ENCODE measurements around the gene CNN2. TPM values are rescaled to one million over a fixed set of nuclear protein-coding genes. Genes with fewer than 3 reads are reported as not detected.

Gene CNN2
- total and polyA plus RNA-seq, 9 of the 15 experiments (the other 6 are each of a cell fraction or from before 2014, with no cell fraction given), result 12.1 to 174 (median 52.7) TPM

- TF ChIP-seq, protein P1, sequence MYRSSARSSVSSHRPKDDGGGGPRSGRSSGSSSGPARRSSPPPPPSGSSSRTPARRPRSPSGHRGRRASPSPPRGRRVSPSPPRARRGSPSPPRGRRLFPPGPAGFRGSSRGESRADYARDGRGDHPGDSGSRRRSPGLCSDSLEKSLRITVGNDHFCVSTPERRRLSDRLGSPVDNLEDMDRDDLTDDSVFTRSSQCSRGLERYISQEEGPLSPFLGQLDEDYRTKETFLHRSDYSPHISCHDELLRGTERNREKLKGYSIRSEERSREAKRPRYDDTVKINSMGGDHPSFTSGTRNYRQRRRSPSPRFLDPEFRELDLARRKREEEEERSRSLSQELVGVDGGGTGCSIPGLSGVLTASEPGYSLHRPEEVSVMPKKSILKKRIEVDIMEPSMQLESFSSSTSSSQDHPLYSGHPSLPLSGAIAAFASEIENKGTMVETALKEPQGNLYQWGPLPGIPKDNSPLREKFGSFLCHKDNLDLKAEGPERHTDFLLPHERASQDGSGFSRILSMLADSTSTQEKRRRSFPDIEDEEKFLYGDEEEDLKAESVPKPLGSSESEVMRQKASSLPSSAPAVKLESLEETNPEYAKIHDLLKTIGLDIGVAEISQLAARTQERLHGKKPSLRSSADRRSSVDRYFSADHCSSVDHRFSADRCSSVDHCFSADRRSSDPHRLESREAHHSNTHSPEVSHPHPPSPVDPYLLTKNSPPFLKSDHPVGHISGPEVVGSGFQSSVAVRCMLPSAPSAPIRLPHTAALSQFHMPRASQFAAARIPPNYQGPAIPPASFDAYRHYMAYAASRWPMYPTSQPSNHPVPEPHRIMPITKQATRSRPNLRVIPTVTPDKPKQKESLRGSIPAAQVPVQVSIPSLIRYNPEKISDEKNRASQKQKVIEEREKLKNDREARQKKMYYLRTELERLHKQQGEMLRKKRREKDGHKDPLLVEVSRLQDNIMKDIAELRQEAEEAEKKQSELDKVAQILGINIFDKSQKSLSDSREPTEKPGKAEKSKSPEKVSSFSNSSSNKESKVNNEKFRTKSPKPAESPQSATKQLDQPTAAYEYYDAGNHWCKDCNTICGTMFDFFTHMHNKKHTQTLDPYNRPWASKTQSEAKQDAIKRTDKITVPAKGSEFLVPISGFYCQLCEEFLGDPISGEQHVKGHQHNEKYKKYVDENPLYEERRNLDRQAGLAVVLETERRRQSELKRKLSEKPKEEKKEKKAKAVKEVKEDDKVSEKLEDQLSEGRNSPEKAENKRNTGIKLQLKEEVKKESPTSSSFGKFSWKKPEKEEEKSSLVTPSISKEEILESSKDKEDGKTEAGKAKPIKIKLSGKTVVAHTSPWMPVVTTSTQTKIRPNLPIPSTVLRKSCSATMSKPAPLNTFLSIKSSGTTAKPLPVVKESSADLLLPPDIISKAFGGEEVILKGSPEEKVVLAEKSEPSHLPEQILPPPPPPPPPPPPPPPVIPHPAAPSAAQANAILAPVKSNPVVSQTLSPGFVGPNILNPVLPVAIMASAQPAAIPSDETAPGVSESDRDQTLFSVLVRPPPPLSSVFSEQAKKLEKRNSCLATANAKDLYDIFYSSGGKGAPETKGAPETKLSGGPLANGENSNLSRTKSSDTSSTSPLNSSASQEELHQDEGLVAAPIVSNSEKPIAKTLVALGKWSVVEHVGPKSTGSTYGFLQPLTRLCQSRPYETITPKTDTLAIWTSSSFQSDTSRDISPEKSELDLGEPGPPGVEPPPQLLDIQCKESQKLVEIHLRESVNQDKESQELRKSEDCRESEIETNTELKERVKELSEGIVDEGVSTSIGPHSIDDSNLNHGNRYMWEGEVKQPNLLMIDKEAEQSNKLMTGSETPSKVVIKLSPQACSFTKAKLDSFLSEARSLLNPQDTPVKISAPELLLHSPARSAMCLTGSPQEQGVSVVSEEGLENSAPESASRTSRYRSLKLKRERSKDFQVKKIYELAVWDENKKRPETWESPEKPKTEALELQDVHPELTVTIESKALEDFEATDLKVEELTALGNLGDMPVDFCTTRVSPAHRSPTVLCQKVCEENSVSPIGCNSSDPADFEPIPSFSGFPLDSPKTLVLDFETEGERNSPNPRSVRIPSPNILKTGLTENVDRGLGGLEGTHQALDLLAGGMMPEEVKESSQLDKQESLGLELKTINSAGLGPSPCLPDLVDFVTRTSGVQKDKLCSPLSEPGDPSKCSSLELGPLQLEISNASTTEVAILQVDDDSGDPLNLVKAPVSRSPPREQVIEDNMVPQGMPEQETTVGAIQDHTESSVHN (IDR thresholded peaks at IDR 0.05; ENCODE audit: borderline replicate concordance in 1 of 2, low read depth in 1 of 2), result no peak
- TF ChIP-seq GATA2 (CRISPR knock-in tag; IDR thresholded peaks at IDR 0.05) (no peak), ELF4 (CRISPR knock-in tag; IDR thresholded peaks at IDR 0.05) (no peak), ZBTB17 (CRISPR knock-in tag; IDR thresholded peaks at IDR 0.05) (peak; percentile 56; the same call in 1 of the 2 replicates), ZBED1 (IDR thresholded peaks at IDR 0.05) (no peak), ZBTB40 (IDR thresholded peaks at IDR 0.05) (no peak), ZBTB40 (CRISPR knock-in tag; IDR thresholded peaks at IDR 0.05) (no peak), ZNF384 (IDR thresholded peaks at IDR 0.05; ENCODE audit: low read depth, low read length) (no peak), ILF3 (IDR thresholded peaks at IDR 0.05; ENCODE audit: borderline replicate concordance) (no peak; the same call in 1 of the 2 replicates)
- TF ChIP-seq, protein P2, sequence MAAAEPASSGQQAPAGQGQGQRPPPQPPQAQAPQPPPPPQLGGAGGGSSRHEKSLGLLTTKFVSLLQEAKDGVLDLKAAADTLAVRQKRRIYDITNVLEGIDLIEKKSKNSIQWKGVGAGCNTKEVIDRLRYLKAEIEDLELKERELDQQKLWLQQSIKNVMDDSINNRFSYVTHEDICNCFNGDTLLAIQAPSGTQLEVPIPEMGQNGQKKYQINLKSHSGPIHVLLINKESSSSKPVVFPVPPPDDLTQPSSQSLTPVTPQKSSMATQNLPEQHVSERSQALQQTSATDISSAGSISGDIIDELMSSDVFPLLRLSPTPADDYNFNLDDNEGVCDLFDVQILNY (CRISPR knock-in tag; IDR thresholded peaks at IDR 0.05), result no peak
Observed at GRCh38 chr19:982567-983170, 43.7 kb upstream of the CNN2 start (continued).
